ENCODE data around the gene SLC24A3. TPM values are rescaled to one million over a fixed set of nuclear protein-coding genes. Genes with fewer than 3 reads are reported as not detected.

The SLC24A3 gene
- total RNA-seq, 3 donors from 2014 or later = 4.3 to 34.9 (median 5.7) TPM

DNA sequence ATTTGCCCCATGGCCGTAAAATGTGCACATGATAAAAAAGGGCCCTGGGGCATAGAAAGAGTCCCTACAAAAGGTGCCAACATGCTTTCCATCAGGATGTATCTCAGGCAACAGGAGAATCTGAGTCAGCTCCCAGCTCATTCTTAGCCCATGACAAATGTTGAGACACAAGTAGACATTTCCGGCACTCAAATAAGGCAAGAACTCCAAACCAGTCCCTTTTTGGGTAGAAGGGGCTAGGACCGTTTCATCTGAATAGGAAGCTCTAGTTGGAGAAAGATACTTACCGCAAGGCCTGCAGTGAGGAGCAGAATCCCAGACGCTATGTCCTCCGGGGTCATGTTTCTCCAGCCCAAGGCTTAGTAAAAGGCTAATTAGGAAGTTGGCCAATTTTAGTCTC lies 284.6 kb downstream of the SLC24A3 start:
- no peak for DNase-seq
- no peak for TF ChIP-seq CTCF (IDR thresholded peaks at IDR 0.05)

GRCh38 chr20:19498756-19499155 lies 286.3 kb downstream of the SLC24A3 start:
- DNase-seq = no peak
- H3K4me3 ChIP-seq = no peak overlapping the region
- ATAC-seq = no peak
- intact Hi-C loops (cut with DNase I, micrococcal nuclease) = no loop called here
- no peaks in the 10 kb centered on the region for H3K4me1 ChIP-seq (ENCODE audit: low read depth)
- no peak for TF ChIP-seq CTCF (IDR thresholded peaks at IDR 0.05)
- H3K9me3 ChIP-seq = no peaks in the 10 kb centered on the region
- H3K36me3 ChIP-seq (ENCODE audit: low read depth) = no peaks in the 10 kb centered on the region

More for the DNA sequence above, 284.6 kb downstream of the SLC24A3 start:
- no peaks in the 10 kb centered on the region for H3K4me1 ChIP-seq (ENCODE audit: low read depth)
- no peaks in the 10 kb centered on the region for H3K9me3 ChIP-seq
- no peak overlapping the region for H3K4me3 ChIP-seq
- no peak for ATAC-seq
- no peaks in the 10 kb centered on the region for H3K36me3 ChIP-seq (ENCODE audit: low read depth)
- intact Hi-C loops (cut with DNase I, micrococcal nuclease) = no loop called here

- ATAC-seq (no peak), DNase-seq (no peak)
- H3K36me3 ChIP-seq (ENCODE audit: low read depth) = no peaks in the 10 kb centered on the region
- H3K4me1 ChIP-seq (ENCODE audit: low read depth) = no peaks in the 10 kb centered on the region
- intact Hi-C loops (cut with DNase I, micrococcal nuclease) = no loop called here
- H3K9me3 ChIP-seq = no peaks in the 10 kb centered on the region
- TF ChIP-seq CTCF (IDR thresholded peaks at IDR 0.05) = no peak
- H3K4me3 ChIP-seq = no peak overlapping the region
Observed at GRCh38 chr20:19501476-19502115, 289.2 kb downstream of the SLC24A3 start.

GRCh38 chr20:19502169-19502568 lies 289.7 kb downstream of the SLC24A3 start:
- ATAC-seq (no peak), DNase-seq (no peak)
- no peaks in the 10 kb centered on the region for H3K36me3 ChIP-seq (ENCODE audit: low read depth)
- no peaks in the 10 kb centered on the region for H3K4me1 ChIP-seq (ENCODE audit: low read depth)
- intact Hi-C loops (cut with DNase I, micrococcal nuclease) = no loop called here
- no peaks in the 10 kb centered on the region for H3K9me3 ChIP-seq
- H3K4me3 ChIP-seq = no peak overlapping the region
- TF ChIP-seq CTCF (IDR thresholded peaks at IDR 0.05) = no peak

GRCh38 chr20:19504251-19504650 lies 291.8 kb downstream of the SLC24A3 start:
- no peaks in the 10 kb centered on the region for H3K36me3 ChIP-seq (ENCODE audit: low read depth)
- intact Hi-C loops (cut with DNase I, micrococcal nuclease) = no loop called here
- no peaks in the 10 kb centered on the region for H3K4me1 ChIP-seq (ENCODE audit: low read depth)
- no peaks in the 10 kb centered on the region for H3K9me3 ChIP-seq
- DNase-seq (no peak), ATAC-seq (no peak)
- no peak overlapping the region for H3K4me3 ChIP-seq
- no peak for TF ChIP-seq CTCF (IDR thresholded peaks at IDR 0.05)

DNA sequence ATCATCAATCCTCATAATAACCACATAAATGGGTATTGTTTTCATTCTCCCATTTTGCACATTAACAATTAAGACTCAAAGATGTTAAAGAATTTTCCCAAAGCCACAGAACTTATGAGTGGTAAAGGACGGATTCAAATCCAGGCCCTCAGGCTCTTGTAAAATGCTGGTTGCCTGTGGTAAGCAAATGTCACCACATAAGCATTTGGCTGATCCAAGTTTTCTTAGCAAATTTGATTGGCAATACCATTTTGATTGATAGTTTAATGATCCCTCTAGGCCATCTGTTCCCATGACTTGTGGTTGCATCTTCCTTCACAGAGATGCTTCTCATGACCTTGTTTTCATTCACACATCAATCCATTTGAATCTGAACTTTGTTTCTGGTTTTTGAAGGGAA lies 293.6 kb downstream of the SLC24A3 start:
- no peak for ATAC-seq
- Histone ChIP-seq H3K4me3 (no peak overlapping the region), H3K36me3 (ENCODE audit: low read depth) (no peaks in the 10 kb centered on the region), H3K4me1 (ENCODE audit: low read depth) (no peaks in the 10 kb centered on the region), H3K9me3 (no peaks in the 10 kb centered on the region)
- no peak for DNase-seq
- no peak for TF ChIP-seq CTCF (IDR thresholded peaks at IDR 0.05)
- intact Hi-C loops (cut with DNase I, micrococcal nuclease) = no loop called here
